ENCODE data around the gene SLC23A3. TPM values are rescaled to one million over a fixed set of nuclear protein-coding genes. Genes with fewer than 3 reads are reported as not detected.

Gene SLC23A3
- total and polyA plus RNA-seq, 7 donors = 0.09 to 0.86 (median 0.14) TPM; not detected in 1

DNA sequence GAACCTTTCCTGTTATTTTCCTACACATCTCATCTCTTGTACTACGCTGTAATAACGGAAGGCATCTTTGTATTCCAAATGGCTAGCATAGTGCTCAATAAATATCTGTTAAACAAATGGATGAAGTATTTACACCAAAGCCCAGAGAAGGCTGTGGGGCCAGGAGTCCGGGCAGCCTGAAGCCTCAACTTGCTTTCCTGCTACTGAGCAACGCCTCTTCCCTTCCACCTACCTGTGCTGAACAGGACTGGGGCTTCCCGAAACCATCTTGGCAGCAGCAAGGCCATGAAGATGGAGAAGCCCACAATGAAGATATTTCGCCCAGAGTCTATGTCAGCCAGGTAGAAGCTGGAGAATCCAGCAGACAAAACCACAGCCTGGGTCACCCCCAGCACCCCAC, 6.7 kb downstream of the SLC23A3 start:
- Histone ChIP-seq H3K4me3 (no peak overlapping the region), H3K27ac (no peak overlapping the region), H3K36me3 (ENCODE audit: insufficient read depth in 1 of 2, low read depth in 1 of 2) (no peaks in the 10 kb centered on the region), H3K9me3 (no peaks in the 10 kb centered on the region), H3K4me1 (peaks cover 5% of the 10 kb centered on the region), H3K27me3 (ENCODE audit: insufficient read depth in 3 of 3, low read length in 2 of 3) (no peaks in the 10 kb centered on the region)
- no peak for TF ChIP-seq CTCF (IDR thresholded peaks at IDR 0.05)
- intact Hi-C loops (cut with DNase I) = loop anchor here (5.0 to 10.0 kb wide), 3 partner anchors 134 to 372 kb away; partner anchors contain the start of gene DNPEP (in 1 of the 2)
- ATAC-seq (no peak), DNase-seq (no peak)
- WGBS, 3 donors = 93 to 96% (median 95%) methylated on average over 6 of the region's 6 CpGs

GRCh38 chr2:219161097-219161496, 8.7 kb downstream of the SLC23A3 start:
- Histone ChIP-seq H3K4me3 (peak overlapping the region; percentile 86), H3K4me1 (peaks cover 5% of the 10 kb centered on the region), H3K36me3 (ENCODE audit: insufficient read depth in 1 of 2, low read depth in 1 of 2) (peaks cover 0 to 17% of the 10 kb centered on the region in 2 donors), H3K9me3 (no peaks in the 10 kb centered on the region), H3K27me3 (ENCODE audit: insufficient read depth in 3 of 3, low read length in 2 of 3) (no peaks in the 10 kb centered on the region), H3K27ac (peak overlapping the region; percentile 93)
- DNase-seq = no peak
- no peak for ATAC-seq
- 70 to 79% (median 74%) methylated on average over 4 of the region's 4 CpGs for WGBS, 3 donors
- intact Hi-C loops (cut with DNase I) = loop anchor here (5.0 to 10.0 kb wide), 3 partner anchors 136 to 374 kb away; partner anchors contain the start of gene DNPEP (in 1 of the 2)
- TF ChIP-seq CTCF (IDR thresholded peaks at IDR 0.05) = no peak

GRCh38 chr2:219160186-219161017, 9.4 kb downstream of the SLC23A3 start, which contains the start of gene NHEJ1:
Gene NHEJ1, minus strand, starts transcription at chr2:219160815. Its CDS starts 2,453 bp downstream, at chr2:219158362.
- H3K27me3 ChIP-seq (ENCODE audit: insufficient read depth in 3 of 3, low read length in 2 of 3) = no peaks in the 10 kb centered on the region
- intact Hi-C loops (cut with DNase I) = loop anchor here (1.0 to 10.0 kb wide), 4 partner anchors 137 to 374 kb away; partner anchors contain the start of gene DNPEP (in 1 of the 2)
- H3K27ac ChIP-seq = peak within 1 kb of the TSS; percentile 93
- 0 to 1% (median 1%) methylated on average over 56 to 70 of the region's 70 CpGs for WGBS, 3 donors
- no peaks in the 10 kb centered on the region for H3K9me3 ChIP-seq
- DNase-seq (peak; percentile 98 to 99), ATAC-seq (peak; percentile 95 to 97 (median 96))
- peak; percentile 99 for TF ChIP-seq CTCF (IDR thresholded peaks at IDR 0.05)
- peaks cover 5% of the 10 kb centered on the region for H3K4me1 ChIP-seq
- peaks cover 0 to 24% of the 10 kb centered on the region in 2 donors for H3K36me3 ChIP-seq (ENCODE audit: insufficient read depth in 1 of 2, low read depth in 1 of 2)
- H3K4me3 ChIP-seq = peak within 1 kb of the TSS; percentile 86

GRCh38 chr2:219159771-219160185, 10.1 kb downstream of the SLC23A3 start:
- 4 to 6% (median 5%) methylated on average over 18 of the region's 18 CpGs for WGBS, 3 donors
- TF ChIP-seq CTCF (IDR thresholded peaks at IDR 0.05) = no peak
- Histone ChIP-seq H3K36me3 (ENCODE audit: insufficient read depth in 1 of 2, low read depth in 1 of 2) (peaks cover 0 to 26% of the 10 kb centered on the region in 2 donors), H3K4me1 (peaks cover 5% of the 10 kb centered on the region), H3K4me3 (peak overlapping the region; percentile 86), H3K9me3 (no peaks in the 10 kb centered on the region), H3K27ac (peak overlapping the region; percentile 93), H3K27me3 (ENCODE audit: insufficient read depth in 3 of 3, low read length in 2 of 3) (no peaks in the 10 kb centered on the region)
- DNase-seq (no peak), ATAC-seq (peak in 1 of 4 donors; percentile 4)
- intact Hi-C loops (cut with DNase I) = loop anchor here (1.0 to 10.0 kb wide), 4 partner anchors 138 to 375 kb away; partner anchors contain the start of gene DNPEP (in 1 of the 2)
